Thoracic aorta (tissue), 2 donors: ENCODE data around the gene UPB1. TPM values are rescaled to one million over a fixed set of nuclear protein-coding genes. Genes with fewer than 3 reads are reported as not detected.

Source experiments
- ATAC-seq: fragments of 150-250 bp; one replicate; pipeline ENCODE4 v1.8.0; 2017; ENCODE audit warnings: low read depth; ENCODE audit not compliant: insufficient number of reproducible peaks, low FRiP score
- DNase-seq: peaks from one replicate; pipeline ENCODE4 v3.0.0-alpha.2; 2020; ENCODE audit warnings: low spot score
- H3K27ac ChIP-seq, 2 donors: fragments of 200-600 bp; sonication (generic); 1 replicate in 1 of 2; 2 replicates in 1 of 2; pipeline ENCODE4 v1.5.1; 2016; ENCODE audit warnings: mild to moderate bottlenecking in 2 of 2, moderate library complexity in 2 of 2
- H3K27me3 ChIP-seq: fragments of 200-600 bp; sonication (generic); replicated peaks from 2 replicates; pipeline ENCODE4 v1.6.0; 2016; ENCODE audit warnings: mild to moderate bottlenecking; ENCODE audit not compliant: insufficient read depth
- H3K36me3 ChIP-seq: fragments of 200-600 bp; sonication (generic); one replicate; pipeline ENCODE4 v1.5.1; 2016
- H3K4me1 ChIP-seq, 2 donors: fragments of 200-600 bp; sonication (generic); 1 replicate in 1 of 2; 2 replicates in 1 of 2; pipeline versions ENCODE4 v1.5.1 to v1.6.0; 2016; ENCODE audit warnings: low read depth in 2 of 2, mild to moderate bottlenecking in 1 of 2; ENCODE audit not compliant: control insufficient read depth in 1 of 2
- H3K4me3 ChIP-seq: fragments of 200-600 bp; sonication (generic); 2 replicates; pipeline ENCODE4 v1.5.1; 2016; ENCODE audit warnings: mild to moderate bottlenecking
- H3K9me3 ChIP-seq: fragments of 200-600 bp; sonication (generic); 2 replicates; pipeline ENCODE4 v1.5.1; 2016
- CTCF ChIP-seq: fragments of 200-600 bp; sonication (generic); IDR thresholded peaks from one replicate; pipeline ENCODE4 v1.5.1; 2019; ENCODE audit warnings: antibody characterized with exemption
- total RNA-seq, 2 donors: library from RNA; depleted of rRNA; stranded (reverse); fragments of >200 nt; gene quantifications; one replicate each; pipeline versions ENCODE4 v1.1.0 to v1.2.3, GENCODE V29; 2016

The UPB1 gene
- total RNA-seq, 2 donors from 2014 or later = 1.5 to 2.7 TPM

- H3K4me1 ChIP-seq = peaks cover 6 to 19% of the 10 kb centered on the region in 2 donors
- H3K36me3 ChIP-seq = no peaks in the 10 kb centered on the region
- TF ChIP-seq CTCF = no peak
- ATAC-seq (no peak), DNase-seq (no peak)
- no peak overlapping the region for H3K4me3 ChIP-seq
- no peaks in the 10 kb centered on the region for H3K9me3 ChIP-seq
- H3K27me3 ChIP-seq = no peaks in the 10 kb centered on the region
- H3K27ac ChIP-seq = no peak overlapping the region
These were observed 23.8 kb downstream of the UPB1 start for GRCh38 chr22:24518771-24519485.

- H3K27ac ChIP-seq = no peak overlapping the region
- H3K27me3 ChIP-seq = no peaks in the 10 kb centered on the region
- no peaks in the 10 kb centered on the region for H3K9me3 ChIP-seq
- peaks cover 6 to 25% of the 10 kb centered on the region in 2 donors for H3K4me1 ChIP-seq
- H3K4me3 ChIP-seq = no peak overlapping the region
- no peaks in the 10 kb centered on the region for H3K36me3 ChIP-seq
- ATAC-seq (no peak), DNase-seq (no peak)
- TF ChIP-seq CTCF = no peak
These were observed 24.4 kb downstream of the UPB1 start for GRCh38 chr22:24519496-24519895.

GRCh38 chr22:24521791-24522245 is 26.7 kb downstream of the UPB1 start:
- Histone ChIP-seq H3K4me1 (peaks cover 3 to 28% of the 10 kb centered on the region in 2 donors), H3K9me3 (no peaks in the 10 kb centered on the region), H3K27me3 (no peaks in the 10 kb centered on the region), H3K27ac (no peak overlapping the region), H3K36me3 (no peaks in the 10 kb centered on the region), H3K4me3 (no peak overlapping the region)
- ATAC-seq (no peak), DNase-seq (no peak)
- no peak for TF ChIP-seq CTCF

GRCh38 chr22:24523873-24524272 is 28.7 kb downstream of the UPB1 start:
- Histone ChIP-seq H3K27ac (peak overlapping the region; percentile 53 to 62), H3K9me3 (no peaks in the 10 kb centered on the region), H3K36me3 (no peaks in the 10 kb centered on the region), H3K27me3 (no peaks in the 10 kb centered on the region), H3K4me3 (no peak overlapping the region), H3K4me1 (peaks cover 3 to 28% of the 10 kb centered on the region in 2 donors)
- DNase-seq = no peak
- no peak for ATAC-seq
- TF ChIP-seq CTCF = no peak

GRCh38 chr22:24525416-24526037 is 30.4 kb downstream of the UPB1 start:
- Histone ChIP-seq H3K27me3 (no peaks in the 10 kb centered on the region), H3K36me3 (no peaks in the 10 kb centered on the region), H3K4me3 (no peak overlapping the region), H3K9me3 (no peaks in the 10 kb centered on the region), H3K4me1 (peaks cover 3 to 28% of the 10 kb centered on the region in 2 donors), H3K27ac (no peak overlapping the region)
- DNase-seq (peak; percentile 28), ATAC-seq (peak; percentile 24)
- peak; percentile 78 for TF ChIP-seq CTCF
